ENCODE results near the gene KCNJ15. TPM values are rescaled to one million over a fixed set of nuclear protein-coding genes. Genes with fewer than 3 reads are reported as not detected.

The KCNJ15 gene
- total and polyA plus RNA-seq, 10 of the 15 experiments (the other 5 are each of a cell fraction or from before 2014, with no cell fraction given): 0.05 to 2.7 (median 0.33) TPM; not detected in 6

- RAD21 ChIA-PET (ENCODE audit: unreplicated experiment): interaction anchor here (0.9 to 7.4 kb wide), 24 partner anchors 8 to 651 kb away, joined by 3 to 110 read pairs (median 4); no protein-coding TSS in a partner anchor
- POLR2A ChIA-PET: no interaction called here
- SMC1A ChIA-PET (ENCODE audit: uncharacterized antibody, unreplicated experiment): interaction anchor here (0.6 to 4.9 kb wide), 28 partner anchors 8 to 651 kb away, joined by 3 to 90 read pairs (median 5); no protein-coding TSS in a partner anchor
- H3K4me1 ChIP-seq (ENCODE audit: control insufficient read depth, insufficient read depth, low read length): no peaks in the 10 kb centered on the region; the same call in 1 of the 2 replicates
- H3K27me3 ChIP-seq (replicated peaks in 1 of 2; ENCODE audit: control insufficient read depth in 2 of 2, insufficient read depth in 2 of 2, low read length in 1 of 2): no peaks in the 10 kb centered on the region; a peak in 1 of 4 replicates
- H3K4me3 ChIP-seq: no peak overlapping the region
- H3K9me3 ChIP-seq (replicated peaks; ENCODE audit: control insufficient read depth, insufficient read depth, low read length): no peaks in the 10 kb centered on the region; the same call in 2 of the 3 replicates
- FAIRE-seq (no peak), ATAC-seq (peak; percentile 35), DNase-seq (ENCODE audit: low read depth, low spot score) (no peak)
- CTCF ChIA-PET: interaction anchor here (0.7 to 9.1 kb wide), 40 partner anchors 8 to 677 kb away, joined by 3 to 195 read pairs (median 5); no protein-coding TSS in a partner anchor
- intact Hi-C loops (cut with micrococcal nuclease; ENCODE audit: unreplicated experiment): loop anchor here (1.0 to 5.0 kb wide), 4 partner anchors 85 to 193 kb away; no protein-coding TSS in a partner anchor
- 9% methylated on average over 10 of the region's 10 CpGs for WGBS (ENCODE audit: insufficient coverage, insufficient replicate concordance, low lambda C conversion rate, missing lambda C conversion rate)
- no peak for TF ChIP-seq WRNIP1 (IDR thresholded peaks at IDR 0.05; ENCODE audit: borderline replicate concordance, low read depth, low read length)
- TF ChIP-seq BMI1 (IDR thresholded peaks at IDR 0.05; ENCODE audit: borderline replicate concordance): no peak
- peak; percentile 46; the same call in 1 of the 2 replicates for TF ChIP-seq MTA2 (IDR thresholded peaks at IDR 0.05; ENCODE audit: low read depth)
- no peaks in the 10 kb centered on the region for H3K79me2 ChIP-seq (ENCODE audit: control insufficient read depth, insufficient read depth, low read length)
- peak overlapping the region; percentile 7; the same call in 1 of the 2 replicates for H3K4me2 ChIP-seq (ENCODE audit: control insufficient read depth, insufficient read depth)
- in situ Hi-C loops (cut with MboI): loop anchor here (5.0 kb wide), 3 partner anchors 140 to 645 kb away; no protein-coding TSS in a partner anchor
- H3K27ac ChIP-seq (ENCODE audit: control insufficient read depth, insufficient read depth): no peak overlapping the region
- H4K20me1 ChIP-seq (ENCODE audit: control insufficient read depth, insufficient read depth): no peaks in the 10 kb centered on the region
- H2AFZ ChIP-seq (ENCODE audit: control insufficient read depth, low read depth, low read length): no peak overlapping the region
- no peak overlapping the region for H3K9ac ChIP-seq (ENCODE audit: control insufficient read depth, insufficient read depth, low read length)
- no TSS peak for BruUV-seq (replicated peaks)
- no peaks in the 10 kb centered on the region for H3K36me3 ChIP-seq (ENCODE audit: control insufficient read depth in 2 of 2, insufficient read depth in 2 of 2, low read length in 1 of 2)
Observed at GRCh38 chr21:38351961-38352521, 95.2 kb downstream of the KCNJ15 start.

- BruUV-seq (replicated peaks): no TSS peak
- POLR2A ChIA-PET: no interaction called here
- CTCF ChIA-PET: interaction anchor here (0.7 to 9.1 kb wide), 41 partner anchors 9 to 678 kb away, joined by 3 to 195 read pairs (median 5); no protein-coding TSS in a partner anchor
- RAD21 ChIA-PET (ENCODE audit: unreplicated experiment): interaction anchor here (0.9 to 7.4 kb wide), 23 partner anchors 9 to 652 kb away, joined by 3 to 110 read pairs (median 4); no protein-coding TSS in a partner anchor
- 17% methylated on average over 6 of the region's 6 CpGs for WGBS (ENCODE audit: insufficient coverage, insufficient replicate concordance, low lambda C conversion rate, missing lambda C conversion rate)
- no peak overlapping the region for H3K4me2 ChIP-seq (ENCODE audit: control insufficient read depth, insufficient read depth)
- H2AFZ ChIP-seq (ENCODE audit: control insufficient read depth, low read depth, low read length): no peak overlapping the region
- no peak overlapping the region for H3K27ac ChIP-seq (ENCODE audit: control insufficient read depth, insufficient read depth)
- no peaks in the 10 kb centered on the region for H3K79me2 ChIP-seq (ENCODE audit: control insufficient read depth, insufficient read depth, low read length)
- no peaks in the 10 kb centered on the region; a peak in 1 of 4 replicates for H3K27me3 ChIP-seq (replicated peaks in 1 of 2; ENCODE audit: control insufficient read depth in 2 of 2, insufficient read depth in 2 of 2, low read length in 1 of 2)
- peak; percentile 68 for ATAC-seq
- H4K20me1 ChIP-seq (ENCODE audit: control insufficient read depth, insufficient read depth): no peaks in the 10 kb centered on the region
- in situ Hi-C loops (cut with MboI): loop anchor here (5.0 kb wide), 3 partner anchors 140 to 645 kb away; no protein-coding TSS in a partner anchor
- intact Hi-C loops (cut with micrococcal nuclease; ENCODE audit: unreplicated experiment): loop anchor here (1.0 to 5.0 kb wide), 4 partner anchors 85 to 193 kb away; no protein-coding TSS in a partner anchor
- H3K4me1 ChIP-seq (ENCODE audit: control insufficient read depth, insufficient read depth, low read length): no peaks in the 10 kb centered on the region; the same call in 1 of the 2 replicates
- SMC1A ChIA-PET (ENCODE audit: uncharacterized antibody, unreplicated experiment): interaction anchor here (0.6 to 4.9 kb wide), 28 partner anchors 9 to 652 kb away, joined by 3 to 90 read pairs (median 5); no protein-coding TSS in a partner anchor
- no peaks in the 10 kb centered on the region; the same call in 2 of the 3 replicates for H3K9me3 ChIP-seq (replicated peaks; ENCODE audit: control insufficient read depth, insufficient read depth, low read length)
- no peak overlapping the region for H3K9ac ChIP-seq (ENCODE audit: control insufficient read depth, insufficient read depth, low read length)
- H3K4me3 ChIP-seq: no peak overlapping the region
- FAIRE-seq: no peak
- no peaks in the 10 kb centered on the region for H3K36me3 ChIP-seq (ENCODE audit: control insufficient read depth in 2 of 2, insufficient read depth in 2 of 2, low read length in 1 of 2)
- DNase-seq (ENCODE audit: low read depth, low spot score): no peak
- no peak for TF ChIP-seq ZNF687 (IDR thresholded peaks at IDR 0.05)
- no peak for TF ChIP-seq RFX5 (IDR thresholded peaks at IDR 0.05; ENCODE audit: low read depth, low read length)
- no peak for TF ChIP-seq NFYB (IDR thresholded peaks at IDR 0.05; ENCODE audit: insufficient read depth, low read depth, low read length)
- peak; percentile 88; the same call in 1 of the 2 replicates for TF ChIP-seq SMC3 (IDR thresholded peaks at IDR 0.05; ENCODE audit: borderline replicate concordance, low read length)
- TF ChIP-seq E2F4 (IDR thresholded peaks at IDR 0.05; ENCODE audit: low read depth, low read length): no peak
- TF ChIP-seq EED (IDR thresholded peaks at IDR 0.05; ENCODE audit: low read depth): no peak
Observed at GRCh38 chr21:38352536-38353219, 95.9 kb downstream of the KCNJ15 start.

Measured in GM12878 (cell line).